ENCODE data around the gene EIF3J.

DNA sequence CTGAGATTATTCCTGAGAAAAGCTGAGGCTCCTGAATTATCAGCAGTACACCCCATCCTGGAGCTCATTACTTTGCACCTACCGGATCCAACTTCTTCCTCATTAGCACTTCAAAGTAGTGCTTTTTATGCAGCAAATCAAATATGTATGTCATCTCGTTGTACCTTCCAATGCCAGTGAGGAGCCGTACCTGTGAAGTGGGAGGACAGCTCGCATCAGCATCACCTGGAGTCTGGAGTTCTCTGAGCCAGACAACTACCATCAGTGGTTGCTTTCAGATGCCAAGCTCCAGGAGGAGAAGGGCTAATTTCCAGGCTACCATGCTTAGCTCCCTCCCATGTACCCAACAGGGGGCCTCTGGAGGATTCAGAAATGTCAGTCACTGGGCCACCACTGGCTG lies 32.4 kb downstream of the EIF3J start:
- TF ChIP-seq, protein P1, sequence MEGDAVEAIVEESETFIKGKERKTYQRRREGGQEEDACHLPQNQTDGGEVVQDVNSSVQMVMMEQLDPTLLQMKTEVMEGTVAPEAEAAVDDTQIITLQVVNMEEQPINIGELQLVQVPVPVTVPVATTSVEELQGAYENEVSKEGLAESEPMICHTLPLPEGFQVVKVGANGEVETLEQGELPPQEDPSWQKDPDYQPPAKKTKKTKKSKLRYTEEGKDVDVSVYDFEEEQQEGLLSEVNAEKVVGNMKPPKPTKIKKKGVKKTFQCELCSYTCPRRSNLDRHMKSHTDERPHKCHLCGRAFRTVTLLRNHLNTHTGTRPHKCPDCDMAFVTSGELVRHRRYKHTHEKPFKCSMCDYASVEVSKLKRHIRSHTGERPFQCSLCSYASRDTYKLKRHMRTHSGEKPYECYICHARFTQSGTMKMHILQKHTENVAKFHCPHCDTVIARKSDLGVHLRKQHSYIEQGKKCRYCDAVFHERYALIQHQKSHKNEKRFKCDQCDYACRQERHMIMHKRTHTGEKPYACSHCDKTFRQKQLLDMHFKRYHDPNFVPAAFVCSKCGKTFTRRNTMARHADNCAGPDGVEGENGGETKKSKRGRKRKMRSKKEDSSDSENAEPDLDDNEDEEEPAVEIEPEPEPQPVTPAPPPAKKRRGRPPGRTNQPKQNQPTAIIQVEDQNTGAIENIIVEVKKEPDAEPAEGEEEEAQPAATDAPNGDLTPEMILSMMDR (IDR thresholded peaks at IDR 0.05; ENCODE audit: poor library complexity, severe bottlenecking): no peak
- no peak for TF ChIP-seq POLR2AphosphoS5 (IDR thresholded peaks at IDR 0.05)
- no peak for TF ChIP-seq EP300 (conservative IDR thresholded peaks at IDR 0.05; ENCODE audit: poor library complexity, severe bottlenecking)
- TF ChIP-seq, protein P2, sequence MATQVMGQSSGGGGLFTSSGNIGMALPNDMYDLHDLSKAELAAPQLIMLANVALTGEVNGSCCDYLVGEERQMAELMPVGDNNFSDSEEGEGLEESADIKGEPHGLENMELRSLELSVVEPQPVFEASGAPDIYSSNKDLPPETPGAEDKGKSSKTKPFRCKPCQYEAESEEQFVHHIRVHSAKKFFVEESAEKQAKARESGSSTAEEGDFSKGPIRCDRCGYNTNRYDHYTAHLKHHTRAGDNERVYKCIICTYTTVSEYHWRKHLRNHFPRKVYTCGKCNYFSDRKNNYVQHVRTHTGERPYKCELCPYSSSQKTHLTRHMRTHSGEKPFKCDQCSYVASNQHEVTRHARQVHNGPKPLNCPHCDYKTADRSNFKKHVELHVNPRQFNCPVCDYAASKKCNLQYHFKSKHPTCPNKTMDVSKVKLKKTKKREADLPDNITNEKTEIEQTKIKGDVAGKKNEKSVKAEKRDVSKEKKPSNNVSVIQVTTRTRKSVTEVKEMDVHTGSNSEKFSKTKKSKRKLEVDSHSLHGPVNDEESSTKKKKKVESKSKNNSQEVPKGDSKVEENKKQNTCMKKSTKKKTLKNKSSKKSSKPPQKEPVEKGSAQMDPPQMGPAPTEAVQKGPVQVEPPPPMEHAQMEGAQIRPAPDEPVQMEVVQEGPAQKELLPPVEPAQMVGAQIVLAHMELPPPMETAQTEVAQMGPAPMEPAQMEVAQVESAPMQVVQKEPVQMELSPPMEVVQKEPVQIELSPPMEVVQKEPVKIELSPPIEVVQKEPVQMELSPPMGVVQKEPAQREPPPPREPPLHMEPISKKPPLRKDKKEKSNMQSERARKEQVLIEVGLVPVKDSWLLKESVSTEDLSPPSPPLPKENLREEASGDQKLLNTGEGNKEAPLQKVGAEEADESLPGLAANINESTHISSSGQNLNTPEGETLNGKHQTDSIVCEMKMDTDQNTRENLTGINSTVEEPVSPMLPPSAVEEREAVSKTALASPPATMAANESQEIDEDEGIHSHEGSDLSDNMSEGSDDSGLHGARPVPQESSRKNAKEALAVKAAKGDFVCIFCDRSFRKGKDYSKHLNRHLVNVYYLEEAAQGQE (IDR thresholded peaks at IDR 0.05; ENCODE audit: borderline replicate concordance): no peak
- TF ChIP-seq EZH2 (IDR thresholded peaks at IDR 0.05; ENCODE audit: borderline replicate concordance, insufficient read depth, low read length, poor library complexity, severe bottlenecking): no peak
- no peak for TF ChIP-seq MXI1 (conservative IDR thresholded peaks at IDR 0.05; ENCODE audit: poor library complexity, severe bottlenecking)
